DOHH2 (cell line): ENCODE data around the gene THOC7.

Source experiments
- H3F3A ChIP-seq: fragments of 200-600 bp; sonication (generic), shearing (Covaris generic); 2 replicates; pipeline ENCODE4 v1.6.0; 2016; ENCODE audit warnings: antibody characterized with exemption, mild to moderate bottlenecking; ENCODE audit not compliant: control insufficient read depth, insufficient read depth
- H3K27ac ChIP-seq: fragments of 200-600 bp; sonication (generic); 2 replicates; pipeline ENCODE4 v1.5.1; 2014; ENCODE audit warnings: low read depth, mild to moderate bottlenecking, low read length, moderate library complexity
- H3K27me3 ChIP-seq: fragments of 200-600 bp; sonication (generic); 2 replicates; pipeline ENCODE4 v1.6.1; 2014; ENCODE audit warnings: mild to moderate bottlenecking, low read length, mixed read lengths; ENCODE audit not compliant: control insufficient read depth
- H3K36me3 ChIP-seq: fragments of 200-600 bp; sonication (generic); 2 replicates; pipeline ENCODE4 v1.6.1; 2014; ENCODE audit warnings: mild to moderate bottlenecking, low read length, moderate library complexity, mixed read lengths; ENCODE audit not compliant: control insufficient read depth
- H3K4me1 ChIP-seq: fragments of 200-600 bp; sonication (generic); 2 replicates; pipeline ENCODE4 v1.6.1; 2014; ENCODE audit warnings: mild to moderate bottlenecking, low read length, mixed read lengths; ENCODE audit not compliant: control insufficient read depth
- H3K4me2 ChIP-seq: fragments of 200-600 bp; sonication (generic); 2 replicates; pipeline ENCODE4 v1.6.0; 2014; ENCODE audit warnings: mild to moderate bottlenecking, low read length, moderate library complexity
- H3K4me3 ChIP-seq: fragments of 200-600 bp; sonication (generic); 2 replicates; pipeline ENCODE4 v1.5.1; 2014; ENCODE audit warnings: mild to moderate bottlenecking, low read length, mixed read lengths
- H3K79me2 ChIP-seq: fragments of 200-600 bp; sonication (generic); 2 replicates; pipeline ENCODE4 v1.6.1; 2014; ENCODE audit warnings: mild to moderate bottlenecking, low read length, mixed read lengths; ENCODE audit not compliant: control insufficient read depth
- H3K9me2 ChIP-seq: fragments of 200-600 bp; sonication (generic); replicated peaks from 2 replicates; pipeline ENCODE4 v1.6.1; 2014; ENCODE audit warnings: mild to moderate bottlenecking, low read length, mixed read lengths; ENCODE audit not compliant: control insufficient read depth
- H3K9me3 ChIP-seq: fragments of 200-600 bp; sonication (generic); 2 replicates; pipeline ENCODE4 v1.6.1; 2014; ENCODE audit warnings: antibody characterized with exemption, low read length, mixed read lengths; ENCODE audit not compliant: control insufficient read depth, insufficient read depth
- H4K20me1 ChIP-seq: fragments of 200-600 bp; sonication (generic); 2 replicates; pipeline ENCODE4 v1.6.0; 2014; ENCODE audit warnings: low read depth, mild to moderate bottlenecking, antibody characterized with exemption, low read length, moderate library complexity; ENCODE audit not compliant: control insufficient read depth, insufficient read depth
- CTCF ChIP-seq: fragments of 200-600 bp; sonication (generic); IDR thresholded peaks from one replicate; pipeline ENCODE4 v1.5.1; 2014; ENCODE audit warnings: antibody characterized with exemption, mild to moderate bottlenecking, low read depth, low read length; ENCODE audit not compliant: poor library complexity, severe bottlenecking
- EZH2phosphoT487 ChIP-seq: fragments of 200-600 bp; sonication (generic); IDR thresholded peaks from 2 replicates; pipeline ENCODE4 v1.6.1; 2017; ENCODE audit warnings: borderline replicate concordance, mild to moderate bottlenecking, antibody characterized with exemption, low read length, moderate library complexity, mixed read lengths

The THOC7 gene

GRCh38 chr3:63800097-63800496 lies 63.5 kb downstream of the THOC7 start:
- Histone ChIP-seq H4K20me1 (no peaks in the 10 kb centered on the region), H3K27me3 (peaks cover 6% of the 10 kb centered on the region), H3K9me2 (no peaks in the 10 kb centered on the region), H3K79me2 (no peaks in the 10 kb centered on the region), H3K9me3 (no peaks in the 10 kb centered on the region), H3K4me1 (no peaks in the 10 kb centered on the region), H3K36me3 (no peaks in the 10 kb centered on the region), H3K4me3 (no peak overlapping the region), H3K27ac (no peak overlapping the region), H3F3A (no peaks in the 10 kb centered on the region), H3K4me2 (no peak overlapping the region)
- no peak for TF ChIP-seq CTCF
- no peak for TF ChIP-seq EZH2phosphoT487

GRCh38 chr3:63798949-63799348 lies 64.7 kb downstream of the THOC7 start:
- Histone ChIP-seq H4K20me1 (no peaks in the 10 kb centered on the region), H3K36me3 (no peaks in the 10 kb centered on the region), H3K4me3 (no peak overlapping the region), H3K9me2 (no peaks in the 10 kb centered on the region), H3K4me1 (no peaks in the 10 kb centered on the region), H3K27me3 (peaks cover 6% of the 10 kb centered on the region), H3K79me2 (no peaks in the 10 kb centered on the region), H3K4me2 (no peak overlapping the region), H3K27ac (no peak overlapping the region), H3K9me3 (no peaks in the 10 kb centered on the region), H3F3A (no peaks in the 10 kb centered on the region)
- TF ChIP-seq EZH2phosphoT487 (no peak), CTCF (no peak)

GRCh38 chr3:63798544-63798943 lies 65.1 kb downstream of the THOC7 start:
- Histone ChIP-seq H3K36me3 (no peaks in the 10 kb centered on the region), H3F3A (no peaks in the 10 kb centered on the region), H3K79me2 (no peaks in the 10 kb centered on the region), H3K27me3 (peaks cover 6% of the 10 kb centered on the region), H3K9me2 (no peaks in the 10 kb centered on the region), H3K4me2 (no peak overlapping the region), H3K4me3 (no peak overlapping the region), H3K27ac (no peak overlapping the region), H3K4me1 (no peaks in the 10 kb centered on the region), H3K9me3 (no peaks in the 10 kb centered on the region), H4K20me1 (no peaks in the 10 kb centered on the region)
- TF ChIP-seq CTCF (no peak), EZH2phosphoT487 (no peak)

GRCh38 chr3:63795438-63795837 lies 68.2 kb downstream of the THOC7 start:
- no peaks in the 10 kb centered on the region for H3K9me3 ChIP-seq
- H3F3A ChIP-seq, result no peaks in the 10 kb centered on the region
- H3K79me2 ChIP-seq, result no peaks in the 10 kb centered on the region
- no peaks in the 10 kb centered on the region for H4K20me1 ChIP-seq
- H3K36me3 ChIP-seq, result no peaks in the 10 kb centered on the region
- no peak overlapping the region for H3K27ac ChIP-seq
- TF ChIP-seq EZH2phosphoT487 (no peak), CTCF (no peak)
- no peak overlapping the region for H3K4me3 ChIP-seq
- H3K4me2 ChIP-seq, result no peak overlapping the region
- no peaks in the 10 kb centered on the region for H3K9me2 ChIP-seq
- H3K4me1 ChIP-seq, result no peaks in the 10 kb centered on the region
- peaks cover 2% of the 10 kb centered on the region; the same call in 1 of the 2 replicates for H3K27me3 ChIP-seq
